CD1c-positive myeloid dendritic cell (primary cell): Measurements from ENCODE around the gene CYB561D1.

Experiments
- DNase-seq: peaks from one replicate; pipeline ENCODE4 v3.0.0-alpha.2; 2016; ENCODE audit errors: extremely low spot score

Gene CYB561D1

GRCh38 chr1:109481646-109482045 lies 12.2 kb upstream of the CYB561D1 start:
- DNase-seq, result no peak

DNA sequence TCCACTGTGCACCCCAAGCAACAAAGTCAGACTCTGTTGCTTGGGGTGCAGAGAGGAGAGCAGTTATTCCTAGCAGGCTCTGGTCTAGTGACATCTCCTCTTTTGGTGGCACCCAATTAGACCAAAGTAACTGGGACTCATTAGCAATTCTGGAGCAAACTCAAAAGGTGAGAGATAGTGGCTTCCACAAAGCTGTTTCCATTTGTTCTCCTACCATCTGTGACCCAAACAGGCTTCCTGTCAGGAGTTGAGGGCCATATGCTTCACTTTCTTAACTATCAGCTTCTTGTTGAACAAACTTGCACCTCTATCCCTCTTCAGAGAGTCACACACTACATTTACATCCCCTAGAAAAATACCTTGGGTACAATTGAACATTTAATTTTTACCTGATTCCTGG lies 11.7 kb upstream of the CYB561D1 start:
- DNase-seq, result no peak

- DNase-seq, result no peak
These were observed 10.9 kb upstream of the CYB561D1 start for GRCh38 chr1:109482791-109483671.

GRCh38 chr1:109483672-109484518 lies 10.0 kb upstream of the CYB561D1 start, which contains the start of gene ATXN7L2:
Gene ATXN7L2, plus strand, starts transcription at chr1:109483905. Its CDS starts 49 bp downstream, at chr1:109483954.
- peak; percentile 95 for DNase-seq

- no peak for DNase-seq
These were observed 9.3 kb upstream of the CYB561D1 start for GRCh38 chr1:109484519-109484975.

- DNase-seq, result no peak
These were observed 8.9 kb upstream of the CYB561D1 start for GRCh38 chr1:109485001-109485400.

GRCh38 chr1:109487261-109487660 lies 6.6 kb upstream of the CYB561D1 start:
- DNase-seq, result no peak

DNA sequence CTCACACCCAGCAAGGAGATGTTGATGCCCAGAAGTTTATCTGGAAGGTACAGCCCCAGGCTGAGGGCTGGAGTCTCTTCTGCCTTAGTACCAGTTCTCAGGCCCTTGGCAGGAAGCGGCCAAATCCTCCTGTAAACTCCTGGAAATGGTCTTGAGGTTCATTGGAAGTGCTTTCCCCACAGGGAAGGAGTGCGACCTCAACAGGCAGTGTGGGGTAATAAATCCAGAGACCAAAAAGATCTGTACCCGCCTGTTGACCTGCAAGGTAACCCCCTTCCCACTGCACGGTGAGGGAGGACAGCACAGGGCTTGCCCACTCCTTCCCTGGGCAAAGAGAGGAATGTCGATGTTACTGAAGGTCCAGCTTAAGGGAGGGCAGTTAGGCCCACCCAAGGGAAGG lies 5.7 kb upstream of the CYB561D1 start:
- no peak for DNase-seq

GRCh38 chr1:109488696-109489095 lies 5.2 kb upstream of the CYB561D1 start:
- no peak for DNase-seq

- peak; percentile 76 for DNase-seq
These were observed 3.6 kb upstream of the CYB561D1 start for GRCh38 chr1:109490029-109490933.

GRCh38 chr1:109490934-109491302 lies 3.0 kb upstream of the CYB561D1 start:
- DNase-seq, result no peak

DNA sequence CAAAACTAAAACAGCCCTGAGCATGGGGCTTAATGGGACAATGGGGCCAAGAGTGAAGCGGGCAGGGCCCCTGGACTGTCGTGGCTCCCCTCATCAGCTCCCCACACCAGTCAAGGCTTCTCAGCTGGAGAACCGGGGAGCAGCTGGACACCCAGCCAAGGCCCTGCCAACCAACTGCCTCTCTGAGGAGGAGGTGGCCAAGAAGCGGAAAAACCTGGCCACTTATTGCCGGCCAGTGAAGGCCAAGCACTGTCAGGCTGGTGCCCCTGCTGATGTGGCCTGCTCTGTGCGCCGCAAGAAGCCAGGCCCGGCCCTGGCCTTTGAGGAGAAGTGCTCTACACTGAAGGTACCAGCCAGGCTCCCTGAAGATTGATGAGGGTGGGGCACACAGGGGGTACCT lies 2.5 kb upstream of the CYB561D1 start:
- DNase-seq, result no peak

- DNase-seq, result no peak
These were observed 1.1 kb upstream of the CYB561D1 start for GRCh38 chr1:109492779-109493178.

DNA sequence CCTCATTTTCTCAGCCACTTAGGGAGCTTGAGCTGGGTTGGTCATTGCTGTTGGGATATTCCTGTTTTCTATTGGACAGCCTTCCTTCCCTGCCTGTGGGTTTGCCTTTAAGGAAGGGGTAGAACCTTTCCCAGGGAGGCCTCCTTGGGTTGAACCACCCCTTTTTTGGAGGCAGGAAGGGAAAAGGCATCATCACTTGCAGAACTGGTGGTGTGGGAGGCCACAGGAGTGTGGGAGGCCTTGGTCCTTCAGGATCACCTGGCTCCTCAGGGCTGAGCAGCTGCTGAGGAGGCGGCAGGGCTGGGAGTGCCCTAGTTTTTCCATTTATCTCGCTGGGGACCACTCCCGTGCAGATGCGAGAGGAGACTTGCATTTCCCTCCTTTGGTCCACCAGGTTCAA lies 667 bp upstream of the CYB561D1 start:
- no peak for DNase-seq

- no peak for DNase-seq
These were observed 1.8 kb downstream of the CYB561D1 start for GRCh38 chr1:109495738-109496137.

GRCh38 chr1:109497449-109498160 lies 3.7 kb downstream of the CYB561D1 start:
- no peak for DNase-seq

DNA sequence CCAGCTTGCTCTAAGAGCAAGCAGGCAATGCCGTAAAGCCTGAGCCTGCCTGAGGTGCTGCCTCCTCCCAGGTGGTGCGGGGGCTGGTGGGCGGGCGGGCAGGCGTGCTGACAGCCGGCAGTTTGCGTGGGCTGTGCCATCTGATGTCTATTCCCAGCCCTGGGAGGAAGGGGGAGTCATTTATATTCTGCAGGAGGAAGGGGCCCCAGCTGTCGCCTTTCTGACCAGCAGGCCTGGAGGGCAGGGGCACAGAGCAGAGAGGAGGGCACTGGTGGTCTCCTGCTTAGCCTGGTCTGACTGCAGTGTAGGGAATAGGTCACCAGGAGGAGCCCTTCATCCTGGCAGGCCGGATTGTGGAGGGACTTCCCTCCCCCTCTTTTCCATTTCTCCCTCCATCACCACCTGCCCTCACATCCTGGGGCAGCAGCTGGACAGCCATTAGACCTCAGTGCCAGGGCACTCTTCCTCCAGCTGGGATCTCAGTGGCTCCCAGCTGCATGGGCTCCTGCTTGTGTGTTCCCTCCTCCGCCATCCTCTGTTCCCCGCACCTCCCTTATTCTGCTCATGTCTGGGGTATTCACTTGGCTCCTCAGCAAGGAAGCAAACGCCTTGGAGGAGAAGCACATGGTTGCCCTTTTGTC lies 4.4 kb downstream of the CYB561D1 start:
- DNase-seq, result no peak

DNA sequence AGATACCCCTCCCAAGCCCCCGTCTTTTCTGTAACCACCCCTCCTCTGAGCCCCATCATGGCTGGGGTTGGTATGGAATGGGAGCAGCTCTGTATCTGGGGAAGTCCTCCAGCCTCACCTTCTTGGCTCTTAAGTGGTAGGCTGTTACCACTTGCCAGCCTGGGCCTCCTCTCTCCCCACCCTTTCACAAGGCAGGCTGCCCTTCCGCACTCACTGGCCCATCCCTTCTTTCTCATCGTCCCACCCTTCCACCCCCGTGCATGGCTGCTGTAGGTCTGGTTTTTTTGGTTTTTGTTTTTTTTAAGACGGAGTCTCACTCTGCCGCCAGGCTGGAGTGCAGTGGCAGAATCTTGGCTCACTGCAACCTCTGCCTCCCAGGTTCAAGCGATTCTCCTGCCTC lies 5.2 kb downstream of the CYB561D1 start:
- DNase-seq, result no peak

DNA sequence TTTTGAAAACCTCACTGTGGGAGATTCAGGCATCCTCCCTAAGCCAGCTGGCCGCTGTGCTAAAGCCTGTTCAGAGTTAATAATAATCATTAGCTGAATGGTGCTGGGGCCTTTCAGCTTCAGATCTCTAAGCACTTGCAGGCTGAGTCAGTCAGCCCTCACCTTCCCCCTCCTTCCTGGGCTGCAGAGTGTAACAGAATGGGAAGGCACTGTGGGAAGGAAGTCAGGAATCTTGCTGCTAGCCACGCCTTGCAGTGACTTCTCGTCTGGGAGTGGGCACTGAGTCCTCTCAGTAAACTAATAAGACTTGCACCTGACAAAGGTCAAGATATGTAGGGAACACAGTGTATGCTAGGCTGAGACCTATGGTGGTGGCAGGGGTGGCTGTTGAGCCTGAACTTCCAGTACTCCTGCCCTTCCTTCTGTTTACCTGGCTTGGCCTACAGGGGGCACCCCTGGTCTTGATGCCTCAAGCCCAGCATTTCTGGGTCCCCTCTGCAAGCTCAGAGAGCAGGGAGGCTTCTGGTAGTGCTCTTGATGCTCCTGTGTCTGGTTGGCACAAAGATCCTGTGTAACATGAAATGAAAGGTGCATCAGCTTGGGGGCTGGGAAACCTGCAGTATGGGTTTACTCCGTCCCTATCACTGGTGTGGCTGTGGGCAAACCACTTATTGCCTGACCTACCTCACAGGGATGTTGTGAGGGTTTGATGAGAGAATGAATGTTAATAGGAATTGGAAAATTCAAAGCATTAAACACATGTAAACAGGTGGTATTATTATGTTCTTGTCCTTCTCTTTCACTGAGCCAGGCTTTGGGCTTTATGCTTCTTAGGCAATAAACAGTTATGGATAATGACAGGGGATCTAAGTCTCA lies 6.0 kb downstream of the CYB561D1 start:
- peak; percentile 38 for DNase-seq
